GM12801 (cell line): Measurements from ENCODE around the gene PRKAG1.

Experiments used
- TF ChIP-seq, protein P1 (sequence below): IDR thresholded peaks from one replicate; pipeline ENCODE4 v1.5.1; 2011; ENCODE audit warnings: control low read depth; ENCODE audit not compliant: insufficient read length; ENCODE audit errors: extremely low read depth

PRKAG1 gene

DNA sequence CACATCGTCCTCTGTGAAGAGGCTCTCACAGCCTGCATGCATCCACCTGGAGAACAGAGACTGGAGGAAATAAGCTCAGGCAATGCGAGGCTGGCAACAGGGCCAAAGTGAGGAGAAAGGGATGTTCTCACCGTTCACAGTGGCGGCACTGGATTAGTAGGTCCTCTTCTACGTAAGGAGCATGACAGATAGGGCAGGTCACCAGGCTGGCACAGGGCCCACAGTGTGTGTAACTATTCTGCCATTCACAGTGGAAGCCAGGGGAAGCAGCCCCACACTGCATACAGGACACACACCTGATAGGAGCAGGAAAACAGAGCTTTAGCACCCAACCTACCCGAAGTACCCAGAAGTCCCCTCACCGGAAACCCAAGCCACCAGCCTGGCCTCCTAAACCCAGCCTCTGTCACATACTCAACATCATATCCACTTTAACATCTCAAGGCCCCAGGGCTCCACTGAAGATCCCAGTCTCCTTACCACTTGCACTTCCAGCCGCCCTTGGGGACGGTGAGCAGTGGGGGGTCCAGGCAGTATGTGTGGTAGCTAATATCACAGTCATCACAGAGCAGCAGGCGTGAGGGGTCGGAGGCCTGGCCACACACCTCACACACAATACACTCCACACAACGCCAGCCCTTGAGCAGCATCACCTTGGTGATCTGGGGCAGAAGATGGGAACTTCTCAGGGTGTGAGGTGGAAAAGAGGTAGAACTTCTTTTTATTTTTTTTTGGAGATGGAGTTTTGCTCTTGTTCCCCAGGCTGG, 27.7 kb upstream of the PRKAG1 start:
- TF ChIP-seq, protein P1, sequence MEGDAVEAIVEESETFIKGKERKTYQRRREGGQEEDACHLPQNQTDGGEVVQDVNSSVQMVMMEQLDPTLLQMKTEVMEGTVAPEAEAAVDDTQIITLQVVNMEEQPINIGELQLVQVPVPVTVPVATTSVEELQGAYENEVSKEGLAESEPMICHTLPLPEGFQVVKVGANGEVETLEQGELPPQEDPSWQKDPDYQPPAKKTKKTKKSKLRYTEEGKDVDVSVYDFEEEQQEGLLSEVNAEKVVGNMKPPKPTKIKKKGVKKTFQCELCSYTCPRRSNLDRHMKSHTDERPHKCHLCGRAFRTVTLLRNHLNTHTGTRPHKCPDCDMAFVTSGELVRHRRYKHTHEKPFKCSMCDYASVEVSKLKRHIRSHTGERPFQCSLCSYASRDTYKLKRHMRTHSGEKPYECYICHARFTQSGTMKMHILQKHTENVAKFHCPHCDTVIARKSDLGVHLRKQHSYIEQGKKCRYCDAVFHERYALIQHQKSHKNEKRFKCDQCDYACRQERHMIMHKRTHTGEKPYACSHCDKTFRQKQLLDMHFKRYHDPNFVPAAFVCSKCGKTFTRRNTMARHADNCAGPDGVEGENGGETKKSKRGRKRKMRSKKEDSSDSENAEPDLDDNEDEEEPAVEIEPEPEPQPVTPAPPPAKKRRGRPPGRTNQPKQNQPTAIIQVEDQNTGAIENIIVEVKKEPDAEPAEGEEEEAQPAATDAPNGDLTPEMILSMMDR, result no peak

DNA sequence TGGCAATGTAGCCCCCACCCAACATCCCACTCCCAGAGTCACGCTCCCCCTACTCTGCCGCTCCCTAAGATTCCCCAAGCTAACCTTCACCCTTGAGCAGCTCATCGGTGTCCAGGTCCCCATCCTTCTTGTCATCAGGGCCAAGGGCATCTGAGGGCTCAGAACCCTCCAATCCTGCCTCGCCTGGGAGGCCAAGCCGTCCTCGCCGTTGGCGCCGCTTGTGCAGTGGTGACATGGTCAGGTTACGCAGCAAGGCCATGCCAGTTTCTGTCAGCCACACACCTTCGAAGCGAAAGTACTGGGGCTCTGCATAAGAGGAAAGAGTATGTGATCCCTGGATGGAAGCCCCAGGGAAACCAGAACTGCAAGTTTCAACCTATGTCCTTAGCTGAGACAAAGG, 26.1 kb upstream of the PRKAG1 start:
- TF ChIP-seq, protein P1, result no peak

DNA sequence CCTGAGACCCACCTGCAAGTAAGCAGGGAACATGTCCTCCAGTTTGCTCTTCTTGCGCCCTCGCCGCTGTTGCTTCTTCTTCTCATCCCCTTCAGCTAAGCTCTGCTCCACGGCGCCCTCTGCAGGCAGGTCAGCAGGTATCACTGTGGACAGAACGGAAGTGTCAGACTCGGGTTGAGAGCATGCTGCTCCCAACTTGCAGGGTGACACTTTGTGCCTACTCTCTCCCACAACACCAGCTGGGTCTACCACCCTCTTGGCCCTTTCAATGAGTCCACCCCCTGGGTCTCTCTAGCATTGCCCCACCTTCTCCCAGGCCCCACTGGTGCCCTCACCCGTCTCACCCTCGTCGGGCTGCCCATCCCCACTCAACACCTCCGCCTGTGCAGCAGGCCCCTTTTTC, 25.3 kb upstream of the PRKAG1 start:
- TF ChIP-seq, protein P1, result no peak

DNA sequence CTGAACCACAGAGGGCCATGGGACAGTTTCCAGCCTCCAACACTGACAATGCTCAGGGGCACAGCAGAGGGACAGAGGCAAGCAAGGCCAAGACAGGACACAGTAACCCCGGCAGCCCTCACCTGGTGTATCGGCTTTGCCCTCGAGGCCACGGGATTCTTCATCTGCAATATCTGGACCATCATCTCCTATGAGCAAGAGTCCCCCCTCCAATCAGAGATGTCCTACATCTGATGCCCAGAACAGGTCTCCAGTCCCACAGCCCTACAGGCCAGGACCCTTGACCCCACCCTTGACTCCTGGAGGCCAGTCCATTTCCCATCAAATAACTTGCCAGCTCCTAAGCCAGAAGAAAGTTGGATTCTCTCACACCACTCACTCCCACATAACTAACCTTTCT, 24.7 kb upstream of the PRKAG1 start:
- TF ChIP-seq, protein P1, result no peak

DNA sequence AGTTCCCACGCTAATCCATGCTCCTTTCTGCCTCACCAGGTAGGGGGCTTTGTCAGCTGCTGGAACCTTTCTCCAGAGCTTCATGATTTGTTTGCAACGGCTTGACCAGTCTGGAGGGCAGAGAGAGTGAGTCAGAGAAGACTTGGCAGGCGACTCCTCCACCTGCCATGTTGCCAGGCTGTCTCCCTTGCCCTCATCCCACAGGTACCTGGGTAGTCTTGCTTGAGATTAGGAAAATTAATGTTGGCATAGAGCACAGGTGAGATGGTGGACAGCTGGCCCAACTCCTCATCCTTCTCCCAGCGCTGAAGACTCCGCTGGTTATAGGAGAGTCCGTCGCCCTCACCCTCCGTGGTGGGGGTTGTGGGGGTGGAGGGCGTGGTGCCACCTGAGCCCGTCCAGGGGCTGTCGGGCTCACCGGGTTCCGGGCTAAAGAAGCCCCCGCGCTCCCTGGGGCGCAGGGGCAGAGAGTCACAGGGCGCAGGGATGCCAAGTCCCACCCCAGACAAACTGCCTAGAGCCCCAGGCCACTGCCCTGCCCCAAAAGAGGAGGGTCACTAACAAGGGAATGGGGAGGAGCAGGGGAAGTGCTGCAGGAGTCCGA, 23.4 kb upstream of the PRKAG1 start:
- TF ChIP-seq, protein P1, result no peak

DNA sequence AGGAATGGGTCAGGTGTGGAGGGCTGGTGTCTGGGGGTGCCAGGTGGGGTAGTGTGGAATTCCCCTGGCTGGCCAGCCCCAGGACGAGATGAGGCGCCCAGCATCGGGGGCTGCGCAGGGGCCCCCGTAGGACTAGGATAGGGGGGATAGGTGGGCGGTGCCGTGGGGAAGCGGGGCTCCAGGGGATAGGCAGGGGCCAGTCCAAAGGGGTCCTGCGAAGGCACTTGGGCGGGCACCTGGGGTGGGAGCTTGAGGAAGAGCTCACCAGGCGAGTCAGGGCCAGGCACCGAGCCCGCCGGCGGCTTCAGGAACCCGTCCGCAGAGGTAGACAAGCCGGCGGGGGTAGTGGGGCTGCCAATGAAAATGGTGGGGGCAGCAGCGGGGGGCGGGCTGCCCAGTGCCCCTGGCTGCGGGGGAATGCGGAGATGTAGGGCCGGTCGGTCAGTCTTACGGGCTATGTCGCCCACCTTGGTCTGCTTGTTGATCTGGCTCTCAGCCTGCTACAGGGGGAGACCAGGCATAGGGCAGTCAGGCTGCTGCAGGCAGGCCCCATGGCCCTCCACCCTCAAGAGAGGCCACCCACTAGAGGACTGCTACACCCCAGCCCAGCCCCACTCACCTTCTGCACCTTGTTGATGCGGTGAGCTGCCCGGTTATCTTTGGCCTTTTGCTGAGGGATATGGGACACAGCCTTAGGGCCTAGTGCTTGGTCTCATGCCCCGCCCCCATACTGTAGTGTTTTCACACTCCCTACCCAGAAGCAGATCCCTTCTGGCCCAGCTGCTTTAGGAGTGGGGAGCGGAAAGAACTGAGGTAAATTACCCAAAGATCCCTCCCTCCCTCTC, 22.7 kb upstream of the PRKAG1 start:
- TF ChIP-seq, protein P1, result no peak

DNA sequence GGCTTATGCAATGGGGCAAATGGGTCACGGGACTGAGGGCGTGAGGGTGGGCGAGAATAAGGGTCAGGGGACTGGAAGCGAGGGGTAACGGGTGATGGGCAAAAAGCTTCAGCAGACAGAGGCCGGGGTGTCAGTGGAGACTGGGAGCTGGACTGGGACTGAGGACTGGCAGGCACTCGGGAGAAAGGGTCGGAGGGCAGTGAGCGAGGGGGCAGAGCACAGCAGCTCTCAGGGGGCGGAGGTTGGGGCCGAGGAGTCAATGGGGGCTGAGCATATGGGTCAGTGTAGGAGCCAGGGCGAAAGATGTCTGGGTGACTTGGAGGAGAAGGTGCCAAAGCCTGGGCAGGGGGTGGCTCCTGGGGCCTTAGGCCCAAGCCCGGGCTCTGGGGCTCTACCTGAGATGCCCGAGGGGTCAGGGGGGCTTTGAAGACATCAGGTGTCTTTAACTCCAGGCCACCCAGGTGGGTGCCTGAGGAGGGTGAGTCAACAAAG, 21.8 kb upstream of the PRKAG1 start:
- TF ChIP-seq, protein P1, result no peak
